Activated CD8-positive, alpha-beta memory T cell treated with anti-CD3 and anti-CD28 coated beads, Interleukin-2, amount 10 ng/mL, durations not matched to agents 7 days and 5 days (primary cell): Measurements from ENCODE around the gene DMXL1. TPM values are rescaled to one million over a fixed set of nuclear protein-coding genes. Genes with fewer than 3 reads are reported as not detected.

Source experiments
- ATAC-seq: fragments of 150-1000 bp; cut with Tn5 transposase; one replicate; pipeline ENCODE4 v1.10.0; 2021; ENCODE audit warnings: moderate library complexity
- CTCF ChIA-PET: fragments of 350-600 bp; sonication (Branson Sonifier 250); formaldehyde crosslinking; loops from one replicate; lab custom pipeline; 2021; ENCODE audit warnings: antibody characterized with exemption; lab: Charles Lee
- DNase-seq: peaks from one replicate; pipeline ENCODE4 v3.0.0-alpha.2; 2020
- H3K27ac Mint-ChIP-seq: one replicate; pipeline ENCODE4 v1.8.0; 2021; ENCODE audit warnings: mild to moderate bottlenecking, mixed read lengths
- H3K27me3 Mint-ChIP-seq: one replicate; pipeline ENCODE4 v1.8.0; 2021; ENCODE audit warnings: mixed read lengths
- H3K36me3 Mint-ChIP-seq: one replicate; pipeline ENCODE4 v1.8.0; 2021; ENCODE audit warnings: mild to moderate bottlenecking, mixed read lengths
- H3K4me1 Mint-ChIP-seq: one replicate; pipeline ENCODE4 v1.8.0; 2021; ENCODE audit warnings: mixed read lengths
- H3K4me3 Mint-ChIP-seq: one replicate; pipeline ENCODE4 v1.8.0; 2021; ENCODE audit warnings: mild to moderate bottlenecking, moderate library complexity, mixed read lengths
- H3K9me3 Mint-ChIP-seq: one replicate; pipeline ENCODE4 v1.8.0; 2022; ENCODE audit warnings: low read depth, mixed read lengths
- total RNA-seq, 2 experiments: library from RNA; stranded (reverse); gene quantifications; one replicate each; pipeline ENCODE4 v1.2.3, GENCODE V29; 2021

The DMXL1 gene
- total RNA-seq, 2 experiments from 2014 or later = 30.4 to 35.5 TPM

GRCh38 chr5:119250946-119251901 lies 180.3 kb downstream of the DMXL1 start:
- Mint-ChIP-seq H3K36me3 (peaks cover 26% of the 10 kb centered on the region), H3K4me1 (no peaks in the 10 kb centered on the region), H3K27ac (no peak overlapping the region), H3K27me3 (no peaks in the 10 kb centered on the region), H3K4me3 (no peak overlapping the region), H3K9me3 (peaks cover 3% of the 10 kb centered on the region)
- CTCF ChIA-PET = interaction anchor here (0.9 kb wide), 1 partner anchor 17 kb away, joined by 3 read pairs; no protein-coding TSS in a partner anchor
- ATAC-seq (no peak), DNase-seq (no peak)

- DNase-seq = no peak
- Mint-ChIP-seq H3K27ac (no peak overlapping the region), H3K36me3 (peaks cover 45% of the 10 kb centered on the region), H3K4me1 (no peaks in the 10 kb centered on the region), H3K4me3 (no peak overlapping the region), H3K9me3 (peaks cover 22% of the 10 kb centered on the region), H3K27me3 (no peaks in the 10 kb centered on the region)
- peak; percentile 23 for ATAC-seq
- CTCF ChIA-PET = interaction anchor here (0.9 to 2.5 kb wide), 5 partner anchors 12 to 270 kb away, joined by 3 to 9 read pairs (median 6); partner anchors contain the start of gene DTWD2
Observed at GRCh38 chr5:119255571-119256356, 184.9 kb downstream of the DMXL1 start.

- H3K9me3 Mint-ChIP-seq = peaks cover 22% of the 10 kb centered on the region
- no peaks in the 10 kb centered on the region for H3K27me3 Mint-ChIP-seq
- CTCF ChIA-PET = interaction anchor here (1.8 to 2.1 kb wide), 2 partner anchors 10 to 177 kb away, joined by 4 to 6 read pairs; no protein-coding TSS in a partner anchor
- no peaks in the 10 kb centered on the region for H3K4me1 Mint-ChIP-seq
- no peak overlapping the region for H3K27ac Mint-ChIP-seq
- no peak for DNase-seq
- no peak for ATAC-seq
- H3K36me3 Mint-ChIP-seq = peaks cover 41% of the 10 kb centered on the region
- H3K4me3 Mint-ChIP-seq = no peak overlapping the region
Observed at GRCh38 chr5:119257613-119258012, 186.7 kb downstream of the DMXL1 start.

- ATAC-seq (no peak), DNase-seq (no peak)
- H3K36me3 Mint-ChIP-seq = peaks cover 26% of the 10 kb centered on the region
- H3K27me3 Mint-ChIP-seq = no peaks in the 10 kb centered on the region
- H3K9me3 Mint-ChIP-seq = peaks cover 19% of the 10 kb centered on the region
- CTCF ChIA-PET = interaction anchor here (1.1 kb wide), 1 partner anchor 149 kb away, joined by 3 read pairs; no protein-coding TSS in a partner anchor
- H3K4me1 Mint-ChIP-seq = peaks cover 19% of the 10 kb centered on the region
- H3K4me3 Mint-ChIP-seq = no peak overlapping the region
- no peak overlapping the region for H3K27ac Mint-ChIP-seq
Observed at GRCh38 chr5:119263639-119264038, 192.8 kb downstream of the DMXL1 start.

- Mint-ChIP-seq H3K36me3 (peaks cover 23% of the 10 kb centered on the region), H3K27ac (no peak overlapping the region), H3K27me3 (no peaks in the 10 kb centered on the region), H3K9me3 (peaks cover 13% of the 10 kb centered on the region), H3K4me1 (peaks cover 19% of the 10 kb centered on the region), H3K4me3 (no peak overlapping the region)
- CTCF ChIA-PET = interaction anchor here (0.7 kb wide), 1 partner anchor 276 kb away, joined by 3 read pairs; the partner anchor contains the start of gene DTWD2
- DNase-seq = no peak
- ATAC-seq = no peak
Observed at GRCh38 chr5:119264186-119264585, 193.3 kb downstream of the DMXL1 start.

- Mint-ChIP-seq H3K27me3 (no peaks in the 10 kb centered on the region), H3K36me3 (peaks cover 20% of the 10 kb centered on the region), H3K4me1 (peaks cover 42% of the 10 kb centered on the region), H3K9me3 (peaks cover 9% of the 10 kb centered on the region), H3K4me3 (peak overlapping the region; percentile 97), H3K27ac (peak overlapping the region; percentile 91)
- DNase-seq (peak; percentile 90), ATAC-seq (peak; percentile 64)
- CTCF ChIA-PET = interaction anchor here (0.8 to 2.7 kb wide), 12 partner anchors 11 to 280 kb away, joined by 3 to 20 read pairs (median 4); partner anchors contain the start of gene DTWD2
Observed at GRCh38 chr5:119267958-119268386, 197.1 kb downstream of the DMXL1 start.

- H3K36me3 Mint-ChIP-seq = peaks cover 17% of the 10 kb centered on the region
- H3K4me3 Mint-ChIP-seq = peak overlapping the region; percentile 97
- H3K4me1 Mint-ChIP-seq = peaks cover 47% of the 10 kb centered on the region
- peak overlapping the region; percentile 91 for H3K27ac Mint-ChIP-seq
- DNase-seq = peak; percentile 97
- CTCF ChIA-PET = interaction anchor here (0.8 to 2.7 kb wide), 12 partner anchors 12 to 280 kb away, joined by 3 to 20 read pairs (median 4); partner anchors contain the start of gene DTWD2
- peaks cover 5% of the 10 kb centered on the region for H3K9me3 Mint-ChIP-seq
- no peaks in the 10 kb centered on the region for H3K27me3 Mint-ChIP-seq
- ATAC-seq = peak; percentile 95
Observed at GRCh38 chr5:119268387-119269060, 197.6 kb downstream of the DMXL1 start.

- no peaks in the 10 kb centered on the region for H3K9me3 Mint-ChIP-seq
- peak; percentile 64 for DNase-seq
- peaks cover 18% of the 10 kb centered on the region for H3K36me3 Mint-ChIP-seq
- H3K4me3 Mint-ChIP-seq = peak overlapping the region; percentile 97
- H3K27ac Mint-ChIP-seq = peak overlapping the region; percentile 91
- ATAC-seq = peak; percentile 4
- no peaks in the 10 kb centered on the region for H3K27me3 Mint-ChIP-seq
- CTCF ChIA-PET = interaction anchor here (1.2 to 2.7 kb wide), 13 partner anchors 15 to 281 kb away, joined by 3 to 20 read pairs (median 4); partner anchors contain the start of gene DTWD2
- H3K4me1 Mint-ChIP-seq = peaks cover 55% of the 10 kb centered on the region
Observed at GRCh38 chr5:119269061-119269944, 198.4 kb downstream of the DMXL1 start.

- CTCF ChIA-PET = interaction anchor here (0.7 to 2.7 kb wide), 9 partner anchors 14 to 282 kb away, joined by 3 to 8 read pairs (median 4); partner anchors contain the start of gene DTWD2
- H3K4me3 Mint-ChIP-seq = peak overlapping the region; percentile 97
- H3K27me3 Mint-ChIP-seq = no peaks in the 10 kb centered on the region
- no peaks in the 10 kb centered on the region for H3K9me3 Mint-ChIP-seq
- peaks cover 21% of the 10 kb centered on the region for H3K36me3 Mint-ChIP-seq
- ATAC-seq = no peak
- H3K4me1 Mint-ChIP-seq = peaks cover 64% of the 10 kb centered on the region
- peak overlapping the region; percentile 91 for H3K27ac Mint-ChIP-seq
- no peak for DNase-seq
Observed at GRCh38 chr5:119270121-119270565, 199.3 kb downstream of the DMXL1 start.

- DNase-seq (no peak), ATAC-seq (no peak)
- no peaks in the 10 kb centered on the region for H3K27me3 Mint-ChIP-seq
- H3K4me3 Mint-ChIP-seq = peak overlapping the region; percentile 97
- peaks cover 68% of the 10 kb centered on the region for H3K4me1 Mint-ChIP-seq
- H3K36me3 Mint-ChIP-seq = peaks cover 17% of the 10 kb centered on the region
- H3K27ac Mint-ChIP-seq = peak overlapping the region; percentile 87
- CTCF ChIA-PET = interaction anchor here (0.7 to 2.7 kb wide), 7 partner anchors 13 to 283 kb away, joined by 3 to 8 read pairs (median 5); partner anchors contain the start of gene DTWD2
- H3K9me3 Mint-ChIP-seq = no peaks in the 10 kb centered on the region
Observed at GRCh38 chr5:119270960-119271757, 200.3 kb downstream of the DMXL1 start.
